Measurements from ENCODE around the gene ITGAV. TPM values are rescaled to one million over a fixed set of nuclear protein-coding genes. Genes with fewer than 3 reads are reported as not detected.

Gene ITGAV
- total RNA-seq, 4 donors from 2014 or later = 28.9 to 67.0 (median 52.1) TPM

DNA sequence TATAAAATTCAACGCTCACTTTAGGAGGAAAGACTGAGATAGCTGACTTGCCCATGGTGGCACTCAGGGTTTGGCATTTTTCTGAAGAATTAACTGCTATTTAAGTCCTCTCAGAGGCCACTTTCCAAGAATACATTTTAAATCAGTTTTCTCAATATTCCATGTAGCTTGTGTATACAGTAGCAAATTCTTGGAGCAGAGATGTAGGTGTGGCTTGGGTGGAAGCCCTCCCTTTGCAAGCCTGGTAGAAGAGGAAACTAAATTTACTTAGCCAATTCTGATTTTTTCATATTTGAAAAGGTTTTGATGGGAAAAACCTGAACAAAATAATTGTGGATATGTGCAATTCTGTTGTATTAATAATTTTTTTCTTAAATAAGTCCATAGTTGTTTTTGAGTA lies 14.0 kb upstream of the ITGAV start:
- Histone ChIP-seq H3K9me3 (no peaks in the 10 kb centered on the region), H3K36me3 (no peaks in the 10 kb centered on the region), H3K4me1 (peaks cover 4 to 6% (median 5%) of the 10 kb centered on the region in 4 donors), H3K4me3 (no peak overlapping the region), H3K27ac (peak overlapping the region in 3 of 4 donors; percentile 30 to 49 (median 39)), H3K27me3 (no peaks in the 10 kb centered on the region)
- 74 to 89% methylated on average over 1 of the region's 1 CpG for WGBS, 2 donors (ENCODE audit: low coverage in 1 of 2)
- DNase-seq = no peak
- in situ Hi-C loops (cut with MboI; ENCODE audit: low pct_ligation_motif_present in 1 of 4, low pct_unique_long_range_greater_than_20kb in 1 of 4, low sequenced_read_pairs in 3 of 4) (no loop called here), intact Hi-C loops (cut with DNase I; ENCODE audit: low total_unique reads) (no loop called here)
- no peak for TF ChIP-seq POLR2AphosphoS5 (IDR thresholded peaks at IDR 0.05)
- TF ChIP-seq, protein P1, sequence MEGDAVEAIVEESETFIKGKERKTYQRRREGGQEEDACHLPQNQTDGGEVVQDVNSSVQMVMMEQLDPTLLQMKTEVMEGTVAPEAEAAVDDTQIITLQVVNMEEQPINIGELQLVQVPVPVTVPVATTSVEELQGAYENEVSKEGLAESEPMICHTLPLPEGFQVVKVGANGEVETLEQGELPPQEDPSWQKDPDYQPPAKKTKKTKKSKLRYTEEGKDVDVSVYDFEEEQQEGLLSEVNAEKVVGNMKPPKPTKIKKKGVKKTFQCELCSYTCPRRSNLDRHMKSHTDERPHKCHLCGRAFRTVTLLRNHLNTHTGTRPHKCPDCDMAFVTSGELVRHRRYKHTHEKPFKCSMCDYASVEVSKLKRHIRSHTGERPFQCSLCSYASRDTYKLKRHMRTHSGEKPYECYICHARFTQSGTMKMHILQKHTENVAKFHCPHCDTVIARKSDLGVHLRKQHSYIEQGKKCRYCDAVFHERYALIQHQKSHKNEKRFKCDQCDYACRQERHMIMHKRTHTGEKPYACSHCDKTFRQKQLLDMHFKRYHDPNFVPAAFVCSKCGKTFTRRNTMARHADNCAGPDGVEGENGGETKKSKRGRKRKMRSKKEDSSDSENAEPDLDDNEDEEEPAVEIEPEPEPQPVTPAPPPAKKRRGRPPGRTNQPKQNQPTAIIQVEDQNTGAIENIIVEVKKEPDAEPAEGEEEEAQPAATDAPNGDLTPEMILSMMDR (IDR thresholded peaks at IDR 0.05) = no peak
- no peak for TF ChIP-seq EP300 (IDR thresholded peaks at IDR 0.05; ENCODE audit: low read depth)
- TF ChIP-seq POLR2A (IDR thresholded peaks at IDR 0.05) = no peak

DNA sequence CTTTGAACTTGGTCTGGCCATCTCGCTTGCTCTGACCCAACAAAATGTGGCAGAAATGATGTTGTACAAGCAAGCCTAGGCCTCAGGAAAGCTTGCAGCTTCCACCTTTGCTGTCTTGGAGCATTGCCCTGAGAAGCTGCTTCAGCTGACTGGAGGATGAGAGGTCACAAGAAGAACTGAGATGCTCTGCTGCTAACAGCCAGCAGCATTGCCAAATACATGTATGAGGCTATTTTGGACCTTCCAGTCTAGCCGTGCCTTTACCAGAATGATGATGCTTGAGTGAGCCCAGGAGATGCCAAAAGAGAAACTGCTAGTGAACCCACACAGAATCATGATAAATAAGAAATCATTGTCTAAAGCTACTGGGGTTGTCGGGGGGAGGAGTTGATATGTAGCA lies 13.2 kb upstream of the ITGAV start:
- H3K27me3 ChIP-seq = no peaks in the 10 kb centered on the region
- peak overlapping the region in 1 of 4 donors; percentile 34 for H3K27ac ChIP-seq
- no peak overlapping the region for H3K4me3 ChIP-seq
- DNase-seq = no peak
- H3K9me3 ChIP-seq = no peaks in the 10 kb centered on the region
- H3K4me1 ChIP-seq = peaks cover 4 to 6% (median 5%) of the 10 kb centered on the region in 4 donors
- in situ Hi-C loops (cut with MboI; ENCODE audit: low pct_ligation_motif_present in 1 of 4, low pct_unique_long_range_greater_than_20kb in 1 of 4, low sequenced_read_pairs in 3 of 4) = no loop called here
- H3K36me3 ChIP-seq = no peaks in the 10 kb centered on the region
- WGBS, 2 donors (ENCODE audit: low coverage in 1 of 2) = 69 to 96% methylated on average over 2 to 3 of the region's 3 CpGs
- intact Hi-C loops (cut with DNase I; ENCODE audit: low total_unique reads) = no loop called here
- TF ChIP-seq POLR2AphosphoS5 (IDR thresholded peaks at IDR 0.05) (peak in 1 of 3 donors; percentile 47), EP300 (IDR thresholded peaks at IDR 0.05; ENCODE audit: low read depth) (no peak)

DNA sequence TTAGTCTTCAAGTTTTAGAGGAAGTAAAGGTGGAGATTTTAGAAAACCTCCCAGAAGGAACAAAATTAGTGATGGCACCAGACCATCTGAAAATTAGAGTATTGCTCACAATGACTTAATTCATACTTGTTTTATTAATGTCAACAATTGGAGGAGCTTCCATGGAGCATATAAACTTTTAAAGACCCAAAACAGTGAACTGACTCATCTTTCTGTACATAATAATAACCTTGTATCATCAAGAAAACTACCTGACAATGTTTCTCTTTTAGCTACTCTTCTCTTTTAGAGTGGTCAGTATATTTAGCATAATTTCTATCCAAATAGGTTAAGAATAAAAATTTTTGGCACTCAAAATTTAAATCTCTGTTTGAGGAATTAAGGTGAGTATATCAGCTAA lies 7.2 kb upstream of the ITGAV start:
- no peaks in the 10 kb centered on the region for H3K4me1 ChIP-seq
- TF ChIP-seq POLR2AphosphoS5 (IDR thresholded peaks at IDR 0.05) (no peak), EP300 (IDR thresholded peaks at IDR 0.05; ENCODE audit: low read depth) (no peak), POLR2A (IDR thresholded peaks at IDR 0.05) (no peak)
- TF ChIP-seq, protein P1 (IDR thresholded peaks at IDR 0.05) = no peak
- no peak overlapping the region for H3K4me3 ChIP-seq
- no peaks in the 10 kb centered on the region for H3K27me3 ChIP-seq
- intact Hi-C loops (cut with DNase I; ENCODE audit: low total_unique reads) (no loop called here), in situ Hi-C loops (cut with MboI; ENCODE audit: low pct_ligation_motif_present in 1 of 4, low pct_unique_long_range_greater_than_20kb in 1 of 4, low sequenced_read_pairs in 3 of 4) (no loop called here)
- no peak for DNase-seq
- H3K36me3 ChIP-seq = no peaks in the 10 kb centered on the region
- H3K9me3 ChIP-seq = no peaks in the 10 kb centered on the region
- H3K27ac ChIP-seq = no peak overlapping the region

DNA sequence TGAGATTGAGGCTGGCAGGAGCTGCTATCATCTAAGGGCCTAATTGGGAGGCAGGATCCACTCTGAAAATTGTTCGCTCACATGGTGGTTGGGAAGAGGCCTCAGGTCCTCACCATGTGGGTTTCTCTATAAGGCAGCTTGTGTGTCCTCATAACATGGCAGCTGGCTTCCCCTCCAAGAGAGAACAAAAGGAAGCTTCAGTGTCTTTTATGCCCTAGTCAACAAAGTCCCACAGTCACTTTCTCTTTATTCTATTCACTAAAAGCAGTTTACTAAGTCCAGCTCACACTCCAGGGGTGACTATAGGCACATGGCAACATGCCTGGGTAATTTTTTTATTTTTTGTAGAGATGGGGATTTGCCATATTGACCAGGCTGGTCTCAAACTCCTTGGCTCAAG lies 5.8 kb upstream of the ITGAV start:
- H3K27ac ChIP-seq = no peak overlapping the region
- 100% methylated on average over 1 of the region's 1 CpG; no CpG with 5 or more reads in 1 of the 2 donors for WGBS, 2 donors (ENCODE audit: low coverage in 1 of 2)
- H3K4me3 ChIP-seq = no peak overlapping the region
- no peaks in the 10 kb centered on the region for H3K9me3 ChIP-seq
- H3K4me1 ChIP-seq = peaks cover 0 to 6% (median under 1%) of the 10 kb centered on the region in 4 donors
- H3K36me3 ChIP-seq = no peaks in the 10 kb centered on the region
- DNase-seq = no peak
- no peaks in the 10 kb centered on the region for H3K27me3 ChIP-seq
- TF ChIP-seq EP300 (IDR thresholded peaks at IDR 0.05; ENCODE audit: low read depth) (no peak), POLR2A (IDR thresholded peaks at IDR 0.05) (no peak), POLR2AphosphoS5 (IDR thresholded peaks at IDR 0.05) (no peak)
- TF ChIP-seq, protein P1 (IDR thresholded peaks at IDR 0.05) = no peak
- intact Hi-C loops (cut with DNase I; ENCODE audit: low total_unique reads) = no loop called here
- in situ Hi-C loops (cut with MboI; ENCODE audit: low pct_ligation_motif_present in 1 of 4, low pct_unique_long_range_greater_than_20kb in 1 of 4, low sequenced_read_pairs in 3 of 4) = no loop called here

DNA sequence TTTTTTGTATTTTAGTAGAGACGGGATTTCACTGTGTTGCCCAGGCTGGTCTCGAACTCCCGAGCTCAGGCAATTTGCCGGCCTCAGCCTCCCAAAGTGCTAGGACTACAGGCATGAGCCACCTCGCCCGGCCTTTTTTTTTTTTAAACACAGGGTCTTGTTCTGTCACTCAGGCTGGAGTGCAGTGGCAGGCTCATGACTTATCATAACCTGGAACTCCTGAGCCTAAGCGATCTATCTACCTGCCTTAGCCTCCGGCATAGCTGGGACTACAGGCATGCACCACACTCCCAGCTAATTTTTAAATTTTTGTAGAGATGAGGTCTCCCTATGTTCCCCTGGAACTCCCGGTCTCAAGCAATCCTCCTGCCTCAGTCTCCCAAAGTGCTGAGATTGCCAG lies 1.4 kb upstream of the ITGAV start:
- H3K27ac ChIP-seq = no peak overlapping the region
- peaks cover 6 to 24% (median 11%) of the 10 kb centered on the region in 4 donors for H3K4me1 ChIP-seq
- H3K36me3 ChIP-seq = no peaks in the 10 kb centered on the region
- intact Hi-C loops (cut with DNase I; ENCODE audit: low total_unique reads) (no loop called here), in situ Hi-C loops (cut with MboI; ENCODE audit: low pct_ligation_motif_present in 1 of 4, low pct_unique_long_range_greater_than_20kb in 1 of 4, low sequenced_read_pairs in 3 of 4) (no loop called here)
- no peaks in the 10 kb centered on the region for H3K9me3 ChIP-seq
- no peaks in the 10 kb centered on the region for H3K27me3 ChIP-seq
- DNase-seq = no peak
- H3K4me3 ChIP-seq = no peak overlapping the region
- WGBS, 2 donors (ENCODE audit: low coverage in 1 of 2) = 97 to 98% methylated on average over 6 to 9 of the region's 9 CpGs
- TF ChIP-seq, protein P1 (IDR thresholded peaks at IDR 0.05) = no peak
- TF ChIP-seq EP300 (IDR thresholded peaks at IDR 0.05; ENCODE audit: low read depth) (no peak), POLR2A (IDR thresholded peaks at IDR 0.05) (no peak), POLR2AphosphoS5 (IDR thresholded peaks at IDR 0.05) (no peak)
